HepG2 (cell line): ENCODE measurements around the gene AFAP1. TPM values are rescaled to one million over a fixed set of nuclear protein-coding genes. Genes with fewer than 3 reads are reported as not detected.

Source experiments
- ATAC-seq: fragments of 200-7000 bp; cut with Tn5 transposase; 3 replicates; pipeline ENCODE4 v1.9.1; 2020; ENCODE audit warnings: mild to moderate bottlenecking, moderate library complexity
- BruUV-seq: library from RNA; stranded (reverse); fragments of 400-500 nt; replicated peaks from 2 replicates; lab custom pipeline; 2021; lab: Mats Ljungman, UMichigan
- CTCF ChIA-PET: fragments of 300-600 bp; formaldehyde crosslinking; extraction: SDS; loops from one replicate; lab custom pipeline; 2021; ENCODE audit warnings: low total read pairs, inconsistent platforms, low intra/inter-chr PET ratio; lab: Yijun Ruan, JAX
- POLR2A ChIA-PET: fragments of 350-600 bp; sonication (Branson Sonifier 250); formaldehyde crosslinking; loops from one replicate; lab custom pipeline; 2020; ENCODE audit warnings: antibody characterized with exemption, inconsistent platforms; lab: Yijun Ruan, JAX
- DNase-seq: peaks from one replicate; pipeline ENCODE4 v3.0.0-alpha.2; 2015; ENCODE audit warnings: low spot score
- FAIRE-seq: peaks from 3 replicates; lab custom pipeline; 2011; peaks lifted over from hg19 to GRCh38; lab: Jason Lieb, UNC
- H2AFZ ChIP-seq: one replicate; pipeline ENCODE4 v1.6.1; 2011; ENCODE audit warnings: low read length, inconsistent platforms
- H3K27ac ChIP-seq: fragments of 300-600 bp; 3 replicates; pipeline ENCODE4 v1.8.0; 2011; ENCODE audit warnings: mixed run types, mild to moderate bottlenecking, mixed read lengths, low read length, inconsistent platforms; ENCODE audit not compliant: insufficient read depth; ENCODE audit errors: extremely low read length
- H3K27me3 ChIP-seq, 2 experiments: fragments of 200-600 bp in 1 of 2; 2 replicates in 1 of 2; 3 replicates in 1 of 2; pipeline versions ENCODE4 v1.6.0 to v1.8.0; 2011; ENCODE audit warnings: low read length in 2 of 2, mild to moderate bottlenecking in 2 of 2, moderate library complexity in 2 of 2, inconsistent platforms in 1 of 2; ENCODE audit not compliant: insufficient read depth in 2 of 2, control insufficient read depth in 1 of 2
- H3K36me3 ChIP-seq, 2 experiments: fragments of 200-600 bp in 1 of 2; replicated peaks in 1 of 2; 2 replicates in 1 of 2; 3 replicates in 1 of 2; pipeline versions ENCODE4 v1.5.1 to v1.8.0; 2011; ENCODE audit warnings: low read length in 2 of 2, inconsistent platforms in 1 of 2; ENCODE audit not compliant: insufficient read depth in 2 of 2, control insufficient read depth in 1 of 2
- H3K4me1 ChIP-seq: 2 replicates; pipeline ENCODE4 v1.5.1; 2012; ENCODE audit warnings: low read length, inconsistent platforms; ENCODE audit not compliant: insufficient read depth
- H3K4me2 ChIP-seq: 2 replicates; pipeline ENCODE4 v1.6.0; 2011; ENCODE audit warnings: low read depth, low read length, inconsistent platforms
- H3K4me3 ChIP-seq, 3 experiments: fragments of 200-600 bp in 1 of 3; sonication (generic), shearing (Covaris generic) in 1 of 3; replicated peaks in 1 of 3; 2 replicates each; pipeline ENCODE4 v1.5.1; 2011 to 2016; ENCODE audit warnings: low read length in 3 of 3, inconsistent platforms in 2 of 3, low read depth in 2 of 3, mild to moderate bottlenecking in 2 of 3, control low read depth in 1 of 3, mixed read lengths in 1 of 3; ENCODE audit not compliant: insufficient read depth in 1 of 3
- H3K79me2 ChIP-seq: one replicate; pipeline ENCODE4 v1.6.1; 2011; ENCODE audit warnings: low read length, inconsistent platforms; ENCODE audit not compliant: insufficient read depth
- H3K9ac ChIP-seq: 2 replicates; pipeline ENCODE4 v1.6.0; 2011; ENCODE audit warnings: mild to moderate bottlenecking, low read depth, low read length, inconsistent platforms; ENCODE audit not compliant: insufficient read depth
- H3K9me3 ChIP-seq: 2 replicates; pipeline ENCODE4 v1.5.1; 2012; ENCODE audit warnings: mild to moderate bottlenecking, low read length
- H4K20me1 ChIP-seq: 2 replicates; pipeline ENCODE4 v1.6.0; 2011; ENCODE audit warnings: inconsistent platforms, mild to moderate bottlenecking, low read length, moderate library complexity; ENCODE audit not compliant: insufficient read depth
- ARID5B ChIP-seq: IDR thresholded peaks from 2 replicates; pipeline ENCODE4 v1.4.0; 2020; ENCODE audit warnings: mild to moderate bottlenecking, missing genetic modification reagents
- CBFB ChIP-seq: sonication (generic); formaldehyde crosslinking; IDR thresholded peaks from 2 replicates; pipeline ENCODE4 v1.4.0; 2020; ENCODE audit warnings: missing genetic modification reagents
- FOXP1 ChIP-seq, 2 experiments: fragments of 450-650 bp in 1 of 2; IDR thresholded peaks; 2 replicates each; pipeline ENCODE4 v1.6.1; 2017 to 2018; ENCODE audit warnings: antibody characterized with exemption in 1 of 2
- HCFC1 ChIP-seq: fragments of 150-350 bp; IDR thresholded peaks from 2 replicates; pipeline ENCODE4 v1.6.1; 2014; ENCODE audit warnings: low read depth, low read length
- PAF1 ChIP-seq: IDR thresholded peaks from 2 replicates; pipeline ENCODE4 v1.6.1; 2016; ENCODE audit warnings: missing genetic modification reagents, missing compliant biosample characterization
- THAP11 ChIP-seq: IDR thresholded peaks from 2 replicates; pipeline ENCODE4 v1.6.1; 2016; ENCODE audit warnings: missing biosample characterization, missing genetic modification reagents
- XBP1 ChIP-seq: sonication (generic); formaldehyde crosslinking; IDR thresholded peaks from 2 replicates; pipeline ENCODE4 v1.5.0; 2020; ENCODE audit warnings: missing genetic modification reagents
- ZNF790 ChIP-seq: sonication (generic); formaldehyde crosslinking; IDR thresholded peaks from 2 replicates; pipeline ENCODE4 v1.8.0; 2022; ENCODE audit warnings: missing genetic modification reagents, mild to moderate bottlenecking, borderline replicate concordance
- WGBS: methylation state at CpG from one replicate; pipeline ENCODE4 v1.1.6; 2017; ENCODE audit warnings: low lambda C conversion rate; 5-methylcytosine and 5-hydroxymethylcytosine counted together
- in situ Hi-C: cut with HindIII; loops from 2 replicates; pipeline ENCODE4 v1.10.0; 2017; ENCODE audit warnings: low pct_unique_long_range_greater_than_20kb; ENCODE audit not compliant: extremely low pct_ligation_motif_present
- intact Hi-C: fragments of 100-400 bp; cut with micrococcal nuclease; formaldehyde crosslinking; loops from one replicate; pipeline ENCODE4 v1.10.0; 2022; ENCODE audit not compliant: unreplicated experiment
- polyA plus RNA-seq, 8 experiments: library from polyadenylated mRNA; depleted of rRNA in 3 of 8; stranded (reverse) in 7 of 8; unstranded in 1 of 8; fragments of >200 nt; fragmentation: Illumina TruSeq in 4 of 8; extraction: Trizol in 4 of 8; gene quantifications; 2 replicates each; pipeline versions ENCODE4 v1.2.1 to v1.2.3, GENCODE V29; 2011 to 2016; ENCODE audit warnings: low read depth in 4 of 8, missing spikeins in 1 of 8, mixed read lengths in 1 of 8; ENCODE audit not compliant: insufficient read depth in 1 of 8
- total RNA-seq, 5 experiments: library from RNA; depleted of rRNA; stranded (reverse); fragments of >200 nt; fragmentation: Illumina TruSeq; extraction: Trizol; gene quantifications; 2 replicates each; pipeline ENCODE4 v1.2.3, GENCODE V29; 2016; ENCODE audit warnings: low read depth in 1 of 5
- TF ChIP-seq, protein P1 (sequence below): sonication (generic); formaldehyde crosslinking; IDR thresholded peaks from 2 replicates; pipeline ENCODE4 v1.4.0; 2020; ENCODE audit warnings: mild to moderate bottlenecking, missing genetic modification reagents
- TF ChIP-seq, protein P2 (sequence below): sonication (generic); formaldehyde crosslinking; IDR thresholded peaks from 2 replicates; pipeline ENCODE4 v1.4.0; 2020; ENCODE audit warnings: missing genetic modification reagents
- TF ChIP-seq, protein P3 (sequence below): IDR thresholded peaks from 2 replicates; pipeline ENCODE4 v1.6.1; 2016; ENCODE audit warnings: low read depth, borderline replicate concordance

The AFAP1 gene
- total and polyA plus RNA-seq, 2 of the 13 experiments (the other 11 are each of a cell fraction or from before 2014, with no cell fraction given): 2.5 TPM

GRCh38 chr4:7868892-7869471, 70.7 kb downstream of the AFAP1 start:
- Histone ChIP-seq H3K9ac (no peak overlapping the region), H3K36me3 (peaks cover 1 to 10% of the 10 kb centered on the region in 2 experiments; a peak in 2 of 5 replicates), H4K20me1 (no peaks in the 10 kb centered on the region), H3K27me3 (no peaks in the 10 kb centered on the region; a peak in 1 of 5 replicates), H3K79me2 (no peaks in the 10 kb centered on the region), H3K27ac (no peak overlapping the region), H3K9me3 (no peaks in the 10 kb centered on the region), H3K4me2 (no peak overlapping the region), H2AFZ (no peak overlapping the region), H3K4me1 (peaks cover 7% of the 10 kb centered on the region), H3K4me3 (no peak overlapping the region)
- in situ Hi-C loops: no loop called here
- ChIA-PET POLR2A (no interaction called here), CTCF (no interaction called here)
- FAIRE-seq: no peak
- intact Hi-C loops: no loop called here
- no peak for DNase-seq
- BruUV-seq: no TSS peak
- TF ChIP-seq, protein P1, sequence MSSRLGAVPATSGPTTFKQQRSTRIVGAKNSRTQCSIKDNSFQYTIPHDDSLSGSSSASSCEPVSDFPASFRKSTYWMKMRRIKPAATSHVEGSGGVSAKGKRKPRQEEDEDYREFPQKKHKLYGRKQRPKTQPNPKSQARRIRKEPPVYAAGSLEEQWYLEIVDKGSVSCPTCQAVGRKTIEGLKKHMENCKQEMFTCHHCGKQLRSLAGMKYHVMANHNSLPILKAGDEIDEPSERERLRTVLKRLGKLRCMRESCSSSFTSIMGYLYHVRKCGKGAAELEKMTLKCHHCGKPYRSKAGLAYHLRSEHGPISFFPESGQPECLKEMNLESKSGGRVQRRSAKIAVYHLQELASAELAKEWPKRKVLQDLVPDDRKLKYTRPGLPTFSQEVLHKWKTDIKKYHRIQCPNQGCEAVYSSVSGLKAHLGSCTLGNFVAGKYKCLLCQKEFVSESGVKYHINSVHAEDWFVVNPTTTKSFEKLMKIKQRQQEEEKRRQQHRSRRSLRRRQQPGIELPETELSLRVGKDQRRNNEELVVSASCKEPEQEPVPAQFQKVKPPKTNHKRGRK (CRISPR knock-in tag): peak; percentile 41; the same call in 1 of the 2 replicates
- TF ChIP-seq, protein P2, sequence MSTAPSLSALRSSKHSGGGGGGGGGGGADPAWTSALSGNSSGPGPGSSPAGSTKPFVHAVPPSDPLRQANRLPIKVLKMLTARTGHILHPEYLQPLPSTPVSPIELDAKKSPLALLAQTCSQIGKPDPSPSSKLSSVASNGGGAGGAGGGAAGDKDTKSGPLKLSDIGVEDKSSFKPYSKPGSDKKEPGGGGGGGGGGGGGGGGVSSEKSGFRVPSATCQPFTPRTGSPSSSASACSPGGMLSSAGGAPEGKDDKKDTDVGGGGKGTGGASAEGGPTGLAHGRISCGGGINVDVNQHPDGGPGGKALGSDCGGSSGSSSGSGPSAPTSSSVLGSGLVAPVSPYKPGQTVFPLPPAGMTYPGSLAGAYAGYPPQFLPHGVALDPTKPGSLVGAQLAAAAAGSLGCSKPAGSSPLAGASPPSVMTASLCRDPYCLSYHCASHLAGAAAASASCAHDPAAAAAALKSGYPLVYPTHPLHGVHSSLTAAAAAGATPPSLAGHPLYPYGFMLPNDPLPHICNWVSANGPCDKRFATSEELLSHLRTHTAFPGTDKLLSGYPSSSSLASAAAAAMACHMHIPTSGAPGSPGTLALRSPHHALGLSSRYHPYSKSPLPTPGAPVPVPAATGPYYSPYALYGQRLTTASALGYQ (CRISPR knock-in tag): no peak
- 0 out of 2 replicates have a peak, but pooled peaks have one; percentile 23 for TF ChIP-seq FOXP1 (IDR thresholded peaks at IDR 0.05)
- TF ChIP-seq FOXP1 (CRISPR knock-in tag; IDR thresholded peaks at IDR 0.05): no peak
- no peak for ATAC-seq
- 92% methylated on average over 4 of the region's 4 CpGs for WGBS

GRCh38 chr4:7868436-7868775, 71.3 kb downstream of the AFAP1 start:
- Histone ChIP-seq H2AFZ (no peak overlapping the region), H4K20me1 (no peaks in the 10 kb centered on the region), H3K27me3 (no peaks in the 10 kb centered on the region; a peak in 1 of 5 replicates), H3K9me3 (no peaks in the 10 kb centered on the region), H3K36me3 (peaks cover 1 to 10% of the 10 kb centered on the region in 2 experiments; a peak in 2 of 5 replicates), H3K27ac (no peak overlapping the region), H3K79me2 (no peaks in the 10 kb centered on the region), H3K4me3 (no peak overlapping the region), H3K9ac (no peak overlapping the region), H3K4me2 (no peak overlapping the region), H3K4me1 (peaks cover 7% of the 10 kb centered on the region)
- ATAC-seq: no peak
- DNase-seq: no peak
- CTCF ChIA-PET: no interaction called here
- WGBS: 93% methylated on average over 2 of the region's 6 CpGs
- BruUV-seq: no TSS peak
- no peak for FAIRE-seq
- intact Hi-C loops: no loop called here
- POLR2A ChIA-PET: no interaction called here
- in situ Hi-C loops: no loop called here
- TF ChIP-seq THAP11 (no peak), HCFC1 (no peak), ARID5B (no peak), XBP1 (no peak), CBFB (CRISPR knock-in tag) (no peak), PAF1 (CRISPR knock-in tag) (no peak), ZNF790 (no peak)
- TF ChIP-seq, protein P3, sequence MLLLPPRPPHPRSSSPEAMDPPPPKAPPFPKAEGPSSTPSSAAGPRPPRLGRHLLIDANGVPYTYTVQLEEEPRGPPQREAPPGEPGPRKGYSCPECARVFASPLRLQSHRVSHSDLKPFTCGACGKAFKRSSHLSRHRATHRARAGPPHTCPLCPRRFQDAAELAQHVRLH (CRISPR knock-in tag): no peak
